HPDE6-E6E7 (cell line): Measurements from ENCODE around the gene SMARCB1.

Source experiments
- DNase-seq: peaks from one replicate; pipeline ENCODE4 v3.0.0; 2011; ENCODE audit warnings: missing footprints; ENCODE audit errors: extremely low spot score

Gene SMARCB1

GRCh38 chr22:23803001-23803819 is 16.4 kb downstream of the SMARCB1 start:
- DNase-seq = no peak

- no peak for DNase-seq
Observed at GRCh38 chr22:23804781-23805291, 18.1 kb downstream of the SMARCB1 start.

- no peak for DNase-seq
Observed at GRCh38 chr22:23806837-23807236, 20.1 kb downstream of the SMARCB1 start.

GRCh38 chr22:23812378-23812777 is 25.6 kb downstream of the SMARCB1 start:
- no peak for DNase-seq

- no peak for DNase-seq
Observed at GRCh38 chr22:23815541-23816155, 28.9 kb downstream of the SMARCB1 start.

- no peak for DNase-seq
Observed at GRCh38 chr22:23816156-23816976, 29.6 kb downstream of the SMARCB1 start.

- no peak for DNase-seq
Observed at GRCh38 chr22:23817146-23817545, 30.4 kb downstream of the SMARCB1 start.

- no peak for DNase-seq
Observed at GRCh38 chr22:23818541-23818940, 31.8 kb downstream of the SMARCB1 start.

- no peak for DNase-seq
Observed at GRCh38 chr22:23820748-23821211, 34.0 kb downstream of the SMARCB1 start.

GRCh38 chr22:23822101-23822671 is 35.4 kb downstream of the SMARCB1 start:
- DNase-seq = no peak

- no peak for DNase-seq
Observed at GRCh38 chr22:23823331-23823791, 36.6 kb downstream of the SMARCB1 start.

GRCh38 chr22:23824476-23825245 is 37.9 kb downstream of the SMARCB1 start:
- no peak for DNase-seq

GRCh38 chr22:23825246-23825905 is 38.6 kb downstream of the SMARCB1 start:
- DNase-seq = no peak

GRCh38 chr22:23826510-23827350 is 40.0 kb downstream of the SMARCB1 start:
- no peak for DNase-seq

GRCh38 chr22:23827351-23827995 is 40.7 kb downstream of the SMARCB1 start:
- DNase-seq = no peak

GRCh38 chr22:23828800-23829680 is 42.3 kb downstream of the SMARCB1 start:
- no peak for DNase-seq

GRCh38 chr22:23829845-23830372 is 43.1 kb downstream of the SMARCB1 start:
- no peak for DNase-seq

GRCh38 chr22:23831261-23831660 is 44.5 kb downstream of the SMARCB1 start:
- no peak for DNase-seq
